Measurements from ENCODE around the gene GJA9.

Gene GJA9

DNA sequence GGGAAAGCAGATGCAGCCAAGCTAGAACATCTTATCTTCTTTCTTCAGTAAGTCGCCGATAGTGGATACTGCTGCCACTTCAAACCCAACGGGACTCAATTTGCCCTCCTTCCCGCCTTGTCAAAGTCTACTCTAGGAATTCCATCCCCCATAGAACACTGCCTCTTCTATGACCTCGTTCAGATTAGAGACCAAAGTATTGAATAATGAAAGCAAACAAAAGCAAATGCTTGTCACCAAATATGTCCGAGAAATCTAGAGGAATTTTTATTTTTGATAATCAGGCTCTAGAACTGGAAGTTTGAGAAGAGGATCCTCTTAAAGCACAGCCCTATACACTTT, 21.0 kb downstream of the GJA9 start:
- TF ChIP-seq, protein P1, sequence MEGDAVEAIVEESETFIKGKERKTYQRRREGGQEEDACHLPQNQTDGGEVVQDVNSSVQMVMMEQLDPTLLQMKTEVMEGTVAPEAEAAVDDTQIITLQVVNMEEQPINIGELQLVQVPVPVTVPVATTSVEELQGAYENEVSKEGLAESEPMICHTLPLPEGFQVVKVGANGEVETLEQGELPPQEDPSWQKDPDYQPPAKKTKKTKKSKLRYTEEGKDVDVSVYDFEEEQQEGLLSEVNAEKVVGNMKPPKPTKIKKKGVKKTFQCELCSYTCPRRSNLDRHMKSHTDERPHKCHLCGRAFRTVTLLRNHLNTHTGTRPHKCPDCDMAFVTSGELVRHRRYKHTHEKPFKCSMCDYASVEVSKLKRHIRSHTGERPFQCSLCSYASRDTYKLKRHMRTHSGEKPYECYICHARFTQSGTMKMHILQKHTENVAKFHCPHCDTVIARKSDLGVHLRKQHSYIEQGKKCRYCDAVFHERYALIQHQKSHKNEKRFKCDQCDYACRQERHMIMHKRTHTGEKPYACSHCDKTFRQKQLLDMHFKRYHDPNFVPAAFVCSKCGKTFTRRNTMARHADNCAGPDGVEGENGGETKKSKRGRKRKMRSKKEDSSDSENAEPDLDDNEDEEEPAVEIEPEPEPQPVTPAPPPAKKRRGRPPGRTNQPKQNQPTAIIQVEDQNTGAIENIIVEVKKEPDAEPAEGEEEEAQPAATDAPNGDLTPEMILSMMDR (IDR thresholded peaks at IDR 0.05; ENCODE audit: insufficient read depth, low read length, poor library complexity, severe bottlenecking): no peak
- Histone ChIP-seq H3K36me3 (ENCODE audit: control insufficient read depth, insufficient read depth, low read length) (no peaks in the 10 kb centered on the region; the same call in 1 of the 2 replicates), H3K27me3 (replicated peaks; ENCODE audit: control insufficient read depth, insufficient read depth, low read length) (no peaks in the 10 kb centered on the region), H3K4me3 (replicated peaks; ENCODE audit: low read depth, low read length) (peak overlapping the region; percentile 75)
- no peak for DNase-seq (ENCODE audit: extremely low read depth, insufficient read length)

DNA sequence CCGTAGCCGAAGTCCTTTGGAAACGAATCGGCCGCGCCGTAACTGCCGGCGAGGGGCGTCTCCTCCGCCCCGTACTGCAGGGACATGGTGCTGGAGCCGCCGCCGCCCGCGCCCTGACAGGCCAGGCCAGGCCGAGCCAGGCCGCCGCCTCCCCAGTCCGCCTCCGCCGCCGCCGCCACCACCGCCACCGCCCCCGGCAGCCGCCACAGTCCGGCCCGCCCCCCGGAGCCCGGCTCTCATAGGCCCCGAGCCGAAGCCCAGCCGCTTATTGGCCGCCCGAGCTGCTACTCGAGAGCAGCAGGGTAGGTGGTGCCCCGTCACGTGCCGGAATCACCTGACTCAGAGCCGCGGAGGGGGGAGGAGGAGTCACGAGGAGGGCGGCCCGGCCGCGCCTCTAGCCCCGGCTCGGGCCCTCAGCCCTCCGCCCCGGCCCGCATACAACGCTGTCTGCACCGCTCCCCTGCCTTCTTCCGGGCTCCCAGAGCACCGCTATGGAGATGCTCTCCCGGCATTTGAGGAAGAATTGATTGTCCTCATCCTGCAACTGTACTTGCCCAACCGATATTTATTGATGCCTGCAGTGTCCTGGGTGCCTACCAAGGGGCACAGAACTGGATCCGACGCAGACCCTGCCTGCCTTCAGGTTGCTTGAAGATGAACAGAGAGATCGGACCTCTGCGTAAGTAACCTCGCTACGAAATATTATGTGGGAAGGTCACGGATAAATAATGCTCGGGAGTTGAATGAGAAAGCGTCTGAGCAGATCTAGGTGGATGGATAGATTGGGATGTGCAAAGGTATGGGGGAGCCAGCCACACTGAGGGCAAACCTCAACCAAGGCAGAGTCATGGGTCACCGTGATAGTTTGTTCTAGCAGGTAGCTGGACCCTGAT, 21.6 kb downstream of the GJA9 start, which contains the start of gene RRAGC:
RRAGC (minus strand) TSS at position 212 of the 893 bp plus-strand sequence; CDS start at position 86, 126 bp downstream.
- peak within 1 kb of the TSS; percentile 87 for H3K4me3 ChIP-seq (replicated peaks; ENCODE audit: low read depth, low read length)
- TF ChIP-seq, protein P1 (IDR thresholded peaks at IDR 0.05; ENCODE audit: insufficient read depth, low read length, poor library complexity, severe bottlenecking): no peak
- no peaks in the 10 kb centered on the region for H3K27me3 ChIP-seq (replicated peaks; ENCODE audit: control insufficient read depth, insufficient read depth, low read length)
- peak; percentile 95 for DNase-seq (ENCODE audit: extremely low read depth, insufficient read length)
- H3K36me3 ChIP-seq (ENCODE audit: control insufficient read depth, insufficient read depth, low read length): no peaks in the 10 kb centered on the region; the same call in 1 of the 2 replicates

DNA sequence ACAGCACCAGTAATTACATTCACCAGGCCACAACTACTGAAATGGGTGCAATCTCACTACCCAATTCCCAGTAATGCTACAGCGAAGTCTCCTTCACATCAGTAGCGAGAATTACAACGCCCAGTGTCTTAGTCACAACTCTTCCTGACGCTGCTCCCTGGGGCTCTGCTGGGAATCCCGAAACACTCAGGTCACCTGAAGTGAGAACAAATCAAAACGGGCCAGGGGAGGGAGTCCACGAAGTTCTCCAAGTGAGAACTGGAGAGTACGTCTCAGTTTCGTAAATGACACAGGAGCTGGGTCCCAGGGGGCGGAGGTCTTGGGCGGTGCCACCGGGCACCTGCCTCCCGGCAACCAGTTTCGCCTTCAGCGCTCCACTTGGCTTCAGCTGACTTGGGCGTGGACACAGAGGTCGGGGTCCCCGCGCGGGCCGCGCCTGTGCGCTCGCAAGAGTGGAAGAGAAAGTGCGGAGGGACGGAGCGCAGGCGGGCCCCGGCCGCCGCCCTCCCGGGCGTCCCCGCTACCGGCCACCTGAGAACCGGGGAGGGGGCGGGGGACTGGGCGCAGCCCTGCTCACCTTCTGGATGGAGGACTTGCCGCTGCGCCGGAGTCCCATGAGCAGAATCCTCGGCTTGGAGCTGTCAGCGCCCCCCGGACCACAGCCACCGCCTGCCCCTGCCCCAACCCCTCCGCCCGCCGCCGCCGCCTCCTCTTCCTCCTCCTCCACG, 22.4 kb downstream of the GJA9 start:
- Histone ChIP-seq H3K36me3 (ENCODE audit: control insufficient read depth, insufficient read depth, low read length) (no peaks in the 10 kb centered on the region; the same call in 1 of the 2 replicates), H3K4me3 (replicated peaks; ENCODE audit: low read depth, low read length) (peak overlapping the region; percentile 87), H3K27me3 (replicated peaks; ENCODE audit: control insufficient read depth, insufficient read depth, low read length) (no peaks in the 10 kb centered on the region)
- peak; percentile 78 for DNase-seq (ENCODE audit: extremely low read depth, insufficient read length)
- TF ChIP-seq, protein P1 (IDR thresholded peaks at IDR 0.05; ENCODE audit: insufficient read depth, low read length, poor library complexity, severe bottlenecking): no peak

DNA sequence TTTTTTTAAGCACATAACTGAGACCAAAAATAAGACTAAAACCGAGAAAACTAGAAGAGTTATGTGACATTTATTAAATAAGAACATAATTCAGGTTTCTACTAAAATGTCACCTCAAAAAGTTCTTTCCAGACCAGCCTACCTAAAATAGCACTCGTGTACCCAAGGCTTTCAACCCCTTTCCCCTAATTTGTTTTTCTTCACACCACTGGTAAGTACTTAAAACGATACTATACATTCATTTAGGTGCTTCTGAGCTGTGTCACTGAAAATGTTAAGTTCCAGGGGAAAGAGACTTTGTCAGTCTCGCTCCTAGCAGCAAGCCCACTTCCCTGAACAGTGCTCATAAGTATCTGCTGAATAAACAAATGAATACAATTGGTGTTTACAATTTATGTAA, 28.6 kb downstream of the GJA9 start:
- DNase-seq (ENCODE audit: extremely low read depth, insufficient read length): peak; percentile 30
- no peaks in the 10 kb centered on the region for H3K27me3 ChIP-seq (replicated peaks; ENCODE audit: control insufficient read depth, insufficient read depth, low read length)
- H3K36me3 ChIP-seq (ENCODE audit: control insufficient read depth, insufficient read depth, low read length): peaks cover 2% of the 10 kb centered on the region
- H3K4me3 ChIP-seq (replicated peaks; ENCODE audit: low read depth, low read length): no peak overlapping the region; the same call in 1 of the 2 replicates
- TF ChIP-seq, protein P1 (IDR thresholded peaks at IDR 0.05; ENCODE audit: insufficient read depth, low read length, poor library complexity, severe bottlenecking): no peak

DNA sequence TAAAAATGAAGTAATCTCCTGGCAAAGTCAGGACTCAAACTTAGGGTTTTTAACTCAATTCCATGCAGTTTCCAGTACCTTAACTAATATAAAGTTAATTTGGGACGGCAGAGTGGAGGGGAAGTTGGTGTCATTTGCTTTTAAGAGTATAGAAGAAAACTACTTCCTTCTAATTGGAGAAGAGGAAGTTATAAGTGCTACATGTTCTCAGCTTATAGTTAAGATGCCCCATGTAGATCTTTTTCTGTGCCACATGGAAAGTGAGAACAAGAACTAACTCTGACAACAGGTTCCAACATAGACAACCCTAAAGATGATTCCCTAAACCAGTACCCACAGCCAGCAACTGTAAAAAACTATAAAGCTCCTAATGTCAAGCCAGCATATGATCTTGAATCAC, 33.3 kb downstream of the GJA9 start:
- DNase-seq (ENCODE audit: extremely low read depth, insufficient read length): peak; percentile 9
- Histone ChIP-seq H3K27me3 (replicated peaks; ENCODE audit: control insufficient read depth, insufficient read depth, low read length) (no peaks in the 10 kb centered on the region), H3K36me3 (ENCODE audit: control insufficient read depth, insufficient read depth, low read length) (peaks cover 2% of the 10 kb centered on the region), H3K4me3 (replicated peaks; ENCODE audit: low read depth, low read length) (no peak overlapping the region)
- TF ChIP-seq, protein P1 (IDR thresholded peaks at IDR 0.05; ENCODE audit: insufficient read depth, low read length, poor library complexity, severe bottlenecking): no peak

Data from GM06990 (cell line).